Upper lobe of left lung (tissue), 6 donors: Measurements from ENCODE around the gene DYNLL1. TPM values are rescaled to one million over a fixed set of nuclear protein-coding genes. Genes with fewer than 3 reads are reported as not detected.
A peak's percentile ranks its signal among the peaks of the same experiment; 100 is the strongest.

ENCODE experiments used
- ATAC-seq, 2 donors: fragments of 200-7000 bp; cut with Tn5 transposase; one replicate each; pipeline ENCODE4 v1.9.1; 2022; ENCODE audit warnings: mild to moderate bottlenecking in 2 of 2, moderate library complexity in 2 of 2; ENCODE audit not compliant: low FRiP score in 2 of 2
- DNase-seq, 2 donors: peaks; one replicate each; pipeline ENCODE4 v3.0.0-alpha.2; 2019 to 2020
- H3K27ac ChIP-seq, 4 donors: fragments of 200-600 bp; sonication (generic); one replicate each; pipeline ENCODE4 v1.5.1; 2016 to 2019
- H3K27me3 ChIP-seq, 4 donors: fragments of 200-600 bp; sonication (generic); one replicate each; pipeline ENCODE4 v1.5.1; 2017 to 2019
- H3K36me3 ChIP-seq, 4 donors: fragments of 200-600 bp; sonication (generic); one replicate each; pipeline ENCODE4 v1.5.1; 2016 to 2019
- H3K4me1 ChIP-seq, 4 donors: fragments of 200-600 bp; sonication (generic); one replicate each; pipeline ENCODE4 v1.5.1; 2018 to 2019
- H3K4me3 ChIP-seq, 4 donors: fragments of 200-600 bp; sonication (generic); one replicate each; pipeline ENCODE4 v1.5.1; 2017 to 2019; ENCODE audit warnings: mild to moderate bottlenecking in 2 of 4, moderate library complexity in 1 of 4
- H3K9me3 ChIP-seq, 4 donors: fragments of 200-600 bp; sonication (generic); one replicate each; pipeline ENCODE4 v1.5.1; 2018 to 2019
- EP300 ChIP-seq, 4 donors: sonication (generic); formaldehyde crosslinking; IDR thresholded peaks; one replicate each; pipeline ENCODE4 v1.5.1; 2017; ENCODE audit warnings: antibody characterized with exemption in 4 of 4, control low read depth in 2 of 4
- POLR2A ChIP-seq, 4 donors: fragments of 450-650 bp; IDR thresholded peaks; one replicate each; pipeline ENCODE4 v1.5.1; 2016 to 2017; ENCODE audit warnings: antibody characterized with exemption in 4 of 4, mild to moderate bottlenecking in 2 of 4
- POLR2AphosphoS5 ChIP-seq, 2 donors: sonication (generic); formaldehyde crosslinking; IDR thresholded peaks; one replicate each; pipeline ENCODE4 v1.5.1; 2017; ENCODE audit warnings: antibody characterized with exemption in 2 of 2
- WGBS, 2 donors: methylation state at CpG; one replicate each; pipeline ENCODE4 v1.1.5; 2017 to 2018; 5-methylcytosine and 5-hydroxymethylcytosine counted together
- total RNA-seq, 6 donors: library from RNA; depleted of rRNA in 4 of 6; stranded (reverse); fragments of >200 nt in 4 of 6; gene quantifications; one replicate each; pipeline versions ENCODE4 v1.1.0 to v1.2.1, GENCODE V29; 2016 to 2021
- TF ChIP-seq, protein P1 (sequence below), 6 experiments: fragments of 450-650 bp in 4 of 6; fragments of 200-600 bp in 2 of 6; sonication (generic) in 2 of 6; IDR thresholded peaks; one replicate each; pipeline ENCODE4 v1.5.1; 2016 to 2019; ENCODE audit warnings: antibody characterized with exemption in 6 of 6
- donor health status: DM: no; HTN: no; CAD: no; lungs with moderate emphysema.
- donor health status: DM: no; HTN: yes; CAD: no; lungs with severe emphysema.

DYNLL1 gene
- total RNA-seq, 6 donors from 2014 or later, result 61.5 to 330 (median 176) TPM

DNA sequence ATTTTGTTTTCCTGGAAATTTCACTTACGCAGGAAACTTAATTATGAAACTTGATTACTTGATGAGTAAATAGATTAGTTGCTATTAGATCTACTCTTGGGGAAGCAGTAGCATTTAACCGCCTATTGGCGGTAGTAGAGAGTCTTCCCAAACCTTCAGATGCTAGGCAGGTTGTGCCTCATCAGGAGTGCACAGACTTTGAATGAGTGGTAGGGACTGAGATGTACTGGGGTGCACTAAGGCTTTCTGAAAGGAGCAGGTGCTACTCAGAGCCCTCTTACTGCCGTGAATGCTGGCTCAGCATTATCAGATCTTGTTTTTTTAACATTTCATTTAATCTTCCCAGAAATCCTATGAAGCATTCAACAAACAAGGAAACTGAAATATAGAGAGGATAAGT lies 41.9 kb upstream of the DYNLL1 start:
- ATAC-seq (peak in 1 of 2 donors; percentile 50), DNase-seq (no peak)
- Histone ChIP-seq H3K36me3 (peaks cover 15 to 65% (median 37%) of the 10 kb centered on the region in 4 donors), H3K27me3 (no peaks in the 10 kb centered on the region), H3K4me3 (no peak overlapping the region), H3K9me3 (no peaks in the 10 kb centered on the region), H3K27ac (no peak overlapping the region), H3K4me1 (no peaks in the 10 kb centered on the region)
- WGBS, 2 donors, result 77 to 85% methylated on average over 4 of the region's 4 CpGs
- TF ChIP-seq, protein P1, sequence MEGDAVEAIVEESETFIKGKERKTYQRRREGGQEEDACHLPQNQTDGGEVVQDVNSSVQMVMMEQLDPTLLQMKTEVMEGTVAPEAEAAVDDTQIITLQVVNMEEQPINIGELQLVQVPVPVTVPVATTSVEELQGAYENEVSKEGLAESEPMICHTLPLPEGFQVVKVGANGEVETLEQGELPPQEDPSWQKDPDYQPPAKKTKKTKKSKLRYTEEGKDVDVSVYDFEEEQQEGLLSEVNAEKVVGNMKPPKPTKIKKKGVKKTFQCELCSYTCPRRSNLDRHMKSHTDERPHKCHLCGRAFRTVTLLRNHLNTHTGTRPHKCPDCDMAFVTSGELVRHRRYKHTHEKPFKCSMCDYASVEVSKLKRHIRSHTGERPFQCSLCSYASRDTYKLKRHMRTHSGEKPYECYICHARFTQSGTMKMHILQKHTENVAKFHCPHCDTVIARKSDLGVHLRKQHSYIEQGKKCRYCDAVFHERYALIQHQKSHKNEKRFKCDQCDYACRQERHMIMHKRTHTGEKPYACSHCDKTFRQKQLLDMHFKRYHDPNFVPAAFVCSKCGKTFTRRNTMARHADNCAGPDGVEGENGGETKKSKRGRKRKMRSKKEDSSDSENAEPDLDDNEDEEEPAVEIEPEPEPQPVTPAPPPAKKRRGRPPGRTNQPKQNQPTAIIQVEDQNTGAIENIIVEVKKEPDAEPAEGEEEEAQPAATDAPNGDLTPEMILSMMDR (IDR thresholded peaks at IDR 0.05), result peak in 4 of 6 experiments; percentile 25 to 47 (median 36)
- TF ChIP-seq POLR2AphosphoS5 (IDR thresholded peaks at IDR 0.05), result no peak

GRCh38 chr12:120455302-120455701 lies 40.6 kb upstream of the DYNLL1 start:
- no peak for DNase-seq
- Histone ChIP-seq H3K27me3 (no peaks in the 10 kb centered on the region), H3K9me3 (no peaks in the 10 kb centered on the region), H3K4me1 (no peaks in the 10 kb centered on the region), H3K27ac (no peak overlapping the region), H3K4me3 (no peak overlapping the region), H3K36me3 (peaks cover 25 to 74% (median 46%) of the 10 kb centered on the region in 4 donors)
- WGBS, 2 donors, result 87 to 96% methylated on average over 7 of the region's 7 CpGs
- no peak for ATAC-seq
- TF ChIP-seq POLR2A (IDR thresholded peaks at IDR 0.05) (no peak), EP300 (IDR thresholded peaks at IDR 0.05) (no peak), POLR2AphosphoS5 (IDR thresholded peaks at IDR 0.05) (no peak)
- TF ChIP-seq, protein P1 (IDR thresholded peaks at IDR 0.05), result no peak

- DNase-seq, result no peak
- 86 to 91% methylated on average over 6 of the region's 6 CpGs for WGBS, 2 donors
- ATAC-seq, result no peak
- H3K4me1 ChIP-seq, result no peaks in the 10 kb centered on the region
- no peaks in the 10 kb centered on the region for H3K9me3 ChIP-seq
- H3K27me3 ChIP-seq, result no peaks in the 10 kb centered on the region
- peaks cover 33 to 87% (median 60%) of the 10 kb centered on the region in 4 donors for H3K36me3 ChIP-seq
- no peak for TF ChIP-seq POLR2AphosphoS5 (IDR thresholded peaks at IDR 0.05)
- TF ChIP-seq, protein P1 (IDR thresholded peaks at IDR 0.05), result no peak
- TF ChIP-seq POLR2A (IDR thresholded peaks at IDR 0.05), result no peak
- no peak for TF ChIP-seq EP300 (IDR thresholded peaks at IDR 0.05)
- no peak overlapping the region for H3K27ac ChIP-seq
- no peak overlapping the region for H3K4me3 ChIP-seq
Observed at GRCh38 chr12:120457133-120457532, 38.8 kb upstream of the DYNLL1 start.

DNA sequence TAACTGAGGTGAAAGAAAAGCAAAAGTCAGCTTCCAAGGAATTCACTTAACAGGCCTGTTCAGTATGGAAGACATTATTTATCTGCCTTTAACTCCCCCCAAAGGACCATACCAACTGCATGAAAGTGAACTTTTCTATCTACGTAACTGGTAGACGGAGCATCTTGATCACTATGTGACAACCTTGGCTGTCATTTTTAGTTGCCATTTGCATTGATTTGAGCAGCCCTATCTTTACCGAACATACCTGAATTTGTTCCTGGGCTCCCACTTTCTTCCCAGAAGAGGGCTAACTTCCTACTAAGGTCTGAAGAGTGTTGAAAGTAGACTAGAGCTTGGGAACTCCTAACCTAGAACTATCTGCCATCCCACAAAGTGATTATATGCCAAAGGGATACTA lies 35.8 kb upstream of the DYNLL1 start:
- no peak for TF ChIP-seq EP300 (IDR thresholded peaks at IDR 0.05)
- no peak for TF ChIP-seq POLR2AphosphoS5 (IDR thresholded peaks at IDR 0.05)
- no peak for TF ChIP-seq POLR2A (IDR thresholded peaks at IDR 0.05)
- Histone ChIP-seq H3K36me3 (peaks cover 50 to 100% (median 84%) of the 10 kb centered on the region in 4 donors), H3K4me1 (no peaks in the 10 kb centered on the region), H3K9me3 (no peaks in the 10 kb centered on the region), H3K27ac (no peak overlapping the region), H3K27me3 (no peaks in the 10 kb centered on the region), H3K4me3 (no peak overlapping the region)
- DNase-seq (no peak), ATAC-seq (no peak)
- whole genome bisulfite sequencing, 2 donors, result 94 to 96% methylated on average over 3 of the region's 3 CpGs

DNA sequence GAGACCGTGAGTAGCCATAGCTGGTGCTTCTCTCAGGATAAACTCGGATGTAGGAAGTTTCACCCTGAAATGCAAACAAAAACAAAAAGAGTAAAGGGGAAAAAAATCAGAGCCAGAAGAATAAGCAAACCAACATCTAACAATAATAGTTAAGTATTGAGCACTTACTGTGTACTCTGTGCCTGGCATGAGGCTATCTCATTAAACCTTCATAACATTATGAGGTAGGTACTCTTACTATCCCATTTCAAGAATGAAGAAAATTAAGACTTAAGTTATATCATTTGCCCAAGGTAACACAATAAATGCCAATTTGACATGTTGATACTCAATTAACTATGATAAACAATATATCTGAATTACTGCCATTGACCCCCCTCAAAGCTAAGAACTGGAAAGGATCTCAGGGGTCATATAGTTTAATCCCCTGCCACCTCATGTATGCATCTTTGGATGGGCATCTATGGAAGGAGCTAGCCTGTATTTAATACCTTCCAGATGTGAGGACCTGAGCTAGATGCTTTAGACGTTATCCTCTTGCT lies 33.7 kb upstream of the DYNLL1 start:
- Histone ChIP-seq H3K4me3 (no peak overlapping the region), H3K27me3 (no peaks in the 10 kb centered on the region), H3K27ac (no peak overlapping the region), H3K4me1 (peaks cover 7 to 14% (median 11%) of the 10 kb centered on the region in 4 donors), H3K9me3 (no peaks in the 10 kb centered on the region), H3K36me3 (peaks cover 48 to 100% (median 83%) of the 10 kb centered on the region in 4 donors)
- no peak for DNase-seq
- no peak for TF ChIP-seq POLR2AphosphoS5 (IDR thresholded peaks at IDR 0.05)
- no peak for TF ChIP-seq EP300 (IDR thresholded peaks at IDR 0.05)
- no peak for TF ChIP-seq POLR2A (IDR thresholded peaks at IDR 0.05)
- TF ChIP-seq, protein P1 (IDR thresholded peaks at IDR 0.05), result no peak
- ATAC-seq, result no peak
- WGBS, 2 donors, result 86 to 89% methylated on average over 3 of the region's 3 CpGs
